ENCODE data around the gene SHC4.
A peak's percentile ranks its signal among the peaks of the same experiment; 100 is the strongest.

DNA sequence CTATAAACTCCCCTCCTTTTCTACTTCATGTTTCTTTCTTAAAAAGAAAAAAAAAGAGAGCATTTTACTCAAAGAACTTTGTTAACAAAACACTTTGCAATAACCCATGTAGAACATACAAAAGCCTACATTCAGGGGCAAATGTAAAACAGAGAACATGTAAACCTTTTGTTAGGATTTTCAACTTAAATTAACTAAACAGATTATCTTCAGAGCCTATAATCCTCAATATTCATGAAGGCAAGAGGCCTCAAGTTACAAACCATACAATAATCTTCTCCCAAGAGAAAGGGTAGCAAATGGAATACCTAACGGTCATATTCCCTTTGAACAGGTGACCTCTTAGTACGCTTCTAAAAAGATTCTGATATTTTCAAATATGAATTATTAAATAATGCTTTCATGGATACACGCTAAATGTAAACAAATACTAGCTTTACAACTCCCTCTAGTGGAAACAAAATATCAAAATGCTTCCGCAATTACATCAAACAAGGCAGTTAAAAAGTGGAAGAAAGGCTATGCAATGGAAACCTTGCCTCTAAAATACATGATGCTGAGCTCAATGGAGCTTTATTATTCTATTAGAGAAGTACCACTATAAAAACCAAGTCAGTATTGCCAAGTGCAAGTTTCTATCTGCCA is 162.8 kb downstream of the SHC4 start:
- TF ChIP-seq, protein P1, sequence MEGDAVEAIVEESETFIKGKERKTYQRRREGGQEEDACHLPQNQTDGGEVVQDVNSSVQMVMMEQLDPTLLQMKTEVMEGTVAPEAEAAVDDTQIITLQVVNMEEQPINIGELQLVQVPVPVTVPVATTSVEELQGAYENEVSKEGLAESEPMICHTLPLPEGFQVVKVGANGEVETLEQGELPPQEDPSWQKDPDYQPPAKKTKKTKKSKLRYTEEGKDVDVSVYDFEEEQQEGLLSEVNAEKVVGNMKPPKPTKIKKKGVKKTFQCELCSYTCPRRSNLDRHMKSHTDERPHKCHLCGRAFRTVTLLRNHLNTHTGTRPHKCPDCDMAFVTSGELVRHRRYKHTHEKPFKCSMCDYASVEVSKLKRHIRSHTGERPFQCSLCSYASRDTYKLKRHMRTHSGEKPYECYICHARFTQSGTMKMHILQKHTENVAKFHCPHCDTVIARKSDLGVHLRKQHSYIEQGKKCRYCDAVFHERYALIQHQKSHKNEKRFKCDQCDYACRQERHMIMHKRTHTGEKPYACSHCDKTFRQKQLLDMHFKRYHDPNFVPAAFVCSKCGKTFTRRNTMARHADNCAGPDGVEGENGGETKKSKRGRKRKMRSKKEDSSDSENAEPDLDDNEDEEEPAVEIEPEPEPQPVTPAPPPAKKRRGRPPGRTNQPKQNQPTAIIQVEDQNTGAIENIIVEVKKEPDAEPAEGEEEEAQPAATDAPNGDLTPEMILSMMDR (IDR thresholded peaks at IDR 0.05), result peak; percentile 46
- TF ChIP-seq EZH2 (IDR thresholded peaks at IDR 0.05), result no peak
